Smooth muscle cell (in vitro differentiated cells): Measurements from ENCODE around the gene INCA1. TPM values are rescaled to one million over a fixed set of nuclear protein-coding genes. Genes with fewer than 3 reads are reported as not detected.

ENCODE experiments used
- DNase-seq: peaks from one replicate; lab custom pipeline; 2025; ENCODE audit not compliant: unreplicated experiment; lab: John Stamatoyannopoulos, UW
- H2AFZ ChIP-seq: fragments of 200-600 bp; sonication (generic); 2 replicates; pipeline ENCODE4 v1.6.0; 2016; ENCODE audit warnings: antibody characterized with exemption, low read depth, mild to moderate bottlenecking
- H3F3A ChIP-seq: fragments of 200-600 bp; sonication (generic); 2 replicates; pipeline ENCODE4 v1.6.0; 2017; ENCODE audit warnings: antibody characterized with exemption, low read depth
- H3K27ac ChIP-seq: fragments of 200-600 bp; sonication (generic); 2 replicates; pipeline ENCODE4 v1.5.1; 2016; ENCODE audit warnings: low read depth, mild to moderate bottlenecking
- H3K27me3 ChIP-seq: fragments of 200-600 bp; sonication (generic); 2 replicates; pipeline ENCODE4 v1.6.1; 2016; ENCODE audit warnings: low read depth, mild to moderate bottlenecking
- H3K36me3 ChIP-seq: fragments of 200-600 bp; sonication (generic); 2 replicates; pipeline ENCODE4 v1.5.1; 2016; ENCODE audit warnings: low read depth
- H3K4me1 ChIP-seq: fragments of 200-600 bp; sonication (generic); 2 replicates; pipeline ENCODE4 v1.5.1; 2016; ENCODE audit warnings: low read depth
- H3K4me2 ChIP-seq: fragments of 200-600 bp; sonication (generic); 2 replicates; pipeline ENCODE4 v1.6.0; 2016; ENCODE audit warnings: mild to moderate bottlenecking
- H3K4me3 ChIP-seq: fragments of 200-600 bp; sonication (generic); 2 replicates; pipeline ENCODE4 v1.5.1; 2016; ENCODE audit warnings: mild to moderate bottlenecking
- H3K79me2 ChIP-seq: fragments of 200-600 bp; sonication (generic); 2 replicates; pipeline ENCODE4 v1.6.0; 2016; ENCODE audit warnings: low read depth, mild to moderate bottlenecking
- H3K9ac ChIP-seq: fragments of 200-600 bp; sonication (generic); 2 replicates; pipeline ENCODE4 v1.6.0; 2016; ENCODE audit warnings: low read depth
- H3K9me3 ChIP-seq: fragments of 200-600 bp; sonication (generic); replicated peaks from 2 replicates; pipeline ENCODE4 v1.5.1; 2016; ENCODE audit warnings: low read depth
- H4K20me1 ChIP-seq: fragments of 200-600 bp; sonication (generic); 2 replicates; pipeline ENCODE4 v1.6.0; 2016; ENCODE audit warnings: low read depth
- CTCF ChIP-seq: fragments of 200-600 bp; sonication (generic); IDR thresholded peaks from 2 replicates; pipeline ENCODE4 v1.5.1; 2017; ENCODE audit warnings: borderline replicate concordance, mild to moderate bottlenecking, antibody characterized with exemption; ENCODE audit not compliant: insufficient read depth, poor library complexity, severe bottlenecking
- WGBS: methylation state at CpG from one replicate; pipeline ENCODE4 v1.1.7; 2016; ENCODE audit warnings: low lambda C conversion rate; 5-methylcytosine and 5-hydroxymethylcytosine counted together
- polyA plus RNA-seq: library from polyadenylated mRNA; unstranded; fragments of >200 nt; fragmentation: Nextera tagmentation; extraction: Ambion mirVana; gene quantifications from 2 replicates; pipeline ENCODE4 v1.2.1, GENCODE V29; 2016
- total RNA-seq: library from RNA; depleted of rRNA; stranded (reverse); fragments of >200 nt; gene quantifications from 2 replicates; pipeline ENCODE4 v1.2.3, GENCODE V29; 2014

The INCA1 gene
- total and polyA plus RNA-seq, 2 experiments from 2014 or later, result 1.4 TPM; not detected in 1

DNA sequence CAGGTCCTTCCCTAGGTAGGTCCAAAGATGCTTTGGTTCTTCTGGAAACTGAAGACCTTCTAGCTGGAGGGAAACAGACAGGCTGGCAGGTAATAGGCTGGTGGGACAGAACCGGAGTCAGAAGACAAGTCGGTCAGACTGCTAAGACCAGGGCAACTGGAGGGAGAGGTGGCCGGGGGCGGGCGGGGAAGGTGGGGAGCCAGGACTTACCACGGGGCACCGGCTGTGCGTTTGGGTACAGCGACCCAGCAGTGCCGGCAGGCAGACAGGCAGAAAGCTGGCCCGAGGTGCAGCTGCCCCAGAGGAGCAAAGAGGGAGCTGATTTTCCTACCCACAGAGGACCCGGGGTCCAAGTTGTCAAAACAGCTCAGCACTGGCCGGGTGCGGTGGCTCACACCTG is 37.3 kb upstream of the INCA1 start:
- Histone ChIP-seq H3K27me3 (peaks cover 21% of the 10 kb centered on the region), H4K20me1 (no peaks in the 10 kb centered on the region), H3K4me2 (no peak overlapping the region), H3K36me3 (no peaks in the 10 kb centered on the region), H2AFZ (no peak overlapping the region), H3K27ac (no peak overlapping the region), H3F3A (no peaks in the 10 kb centered on the region), H3K9ac (no peak overlapping the region), H3K4me3 (no peak overlapping the region), H3K4me1 (no peaks in the 10 kb centered on the region), H3K79me2 (no peaks in the 10 kb centered on the region), H3K9me3 (no peaks in the 10 kb centered on the region)
- 92% methylated on average over 14 of the region's 14 CpGs for WGBS
- no peak for TF ChIP-seq CTCF
- no peak for DNase-seq

GRCh38 chr17:5034063-5034462 is 36.7 kb upstream of the INCA1 start:
- H3K4me2 ChIP-seq, result no peak overlapping the region
- H3K4me1 ChIP-seq, result no peaks in the 10 kb centered on the region
- no peak overlapping the region for H3K4me3 ChIP-seq
- TF ChIP-seq CTCF, result no peak
- DNase-seq, result no peak
- no peaks in the 10 kb centered on the region for H3K79me2 ChIP-seq
- no peaks in the 10 kb centered on the region for H3K36me3 ChIP-seq
- no peak overlapping the region for H2AFZ ChIP-seq
- no peaks in the 10 kb centered on the region for H3K9me3 ChIP-seq
- H3K27ac ChIP-seq, result no peak overlapping the region
- H3K9ac ChIP-seq, result no peak overlapping the region
- H3K27me3 ChIP-seq, result peaks cover 21% of the 10 kb centered on the region
- no peaks in the 10 kb centered on the region for H3F3A ChIP-seq
- no peaks in the 10 kb centered on the region for H4K20me1 ChIP-seq
- WGBS, result 94% methylated on average over 5 of the region's 5 CpGs

DNA sequence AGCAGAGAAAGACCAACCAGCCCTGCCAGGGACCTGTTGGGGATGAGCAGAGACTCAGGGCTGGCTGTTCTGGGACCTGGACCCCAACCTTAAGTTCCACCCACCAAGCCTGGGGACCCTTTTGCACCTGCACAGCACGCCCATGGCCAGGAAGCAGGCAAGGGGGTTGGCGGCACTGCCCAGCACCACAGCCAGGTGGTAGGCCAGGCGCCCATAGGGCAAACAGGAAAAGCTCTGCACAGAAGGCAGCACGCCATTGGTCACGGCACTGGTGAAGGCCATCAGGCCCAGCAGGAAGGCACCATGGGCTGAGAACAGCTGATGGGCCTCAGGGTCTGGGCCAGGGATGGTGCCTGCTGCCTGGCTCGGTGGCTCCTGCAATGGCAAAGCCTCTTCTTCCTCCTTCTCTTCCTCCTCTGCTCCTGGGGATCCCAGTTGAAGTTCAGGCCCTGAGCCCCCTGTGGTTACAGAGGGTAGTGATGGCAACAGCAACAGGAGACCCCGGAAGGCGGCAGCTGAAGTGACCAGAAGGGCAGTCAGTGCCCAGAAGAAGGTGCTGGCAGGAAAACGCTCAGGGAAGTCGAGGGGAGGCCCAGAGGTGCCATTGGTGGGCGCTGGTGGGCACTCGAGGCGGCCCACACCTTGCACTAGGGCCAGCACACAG is 36.2 kb upstream of the INCA1 start:
- no peaks in the 10 kb centered on the region for H3K79me2 ChIP-seq
- no peaks in the 10 kb centered on the region for H3K36me3 ChIP-seq
- no peak overlapping the region for H2AFZ ChIP-seq
- H3K4me1 ChIP-seq, result no peaks in the 10 kb centered on the region
- no peaks in the 10 kb centered on the region for H3K9me3 ChIP-seq
- no peaks in the 10 kb centered on the region for H4K20me1 ChIP-seq
- no peak overlapping the region for H3K9ac ChIP-seq
- H3K4me3 ChIP-seq, result no peak overlapping the region
- no peak for DNase-seq
- no peak for TF ChIP-seq CTCF
- H3K27me3 ChIP-seq, result peaks cover 21% of the 10 kb centered on the region
- WGBS, result 91% methylated on average over 13 of the region's 13 CpGs
- no peaks in the 10 kb centered on the region for H3F3A ChIP-seq
- H3K4me2 ChIP-seq, result no peak overlapping the region
- no peak overlapping the region for H3K27ac ChIP-seq

- H3K4me1 ChIP-seq, result no peaks in the 10 kb centered on the region
- no peak overlapping the region for H3K27ac ChIP-seq
- no peaks in the 10 kb centered on the region for H3K36me3 ChIP-seq
- H3K27me3 ChIP-seq, result peaks cover 21% of the 10 kb centered on the region
- H3K9me3 ChIP-seq, result no peaks in the 10 kb centered on the region
- H3K4me2 ChIP-seq, result no peak overlapping the region
- no peak overlapping the region for H3K4me3 ChIP-seq
- 95% methylated on average over 6 of the region's 6 CpGs for WGBS
- no peak for TF ChIP-seq CTCF
- no peak overlapping the region for H3K9ac ChIP-seq
- H3K79me2 ChIP-seq, result no peaks in the 10 kb centered on the region
- no peak for DNase-seq
- no peak overlapping the region for H2AFZ ChIP-seq
- no peaks in the 10 kb centered on the region for H4K20me1 ChIP-seq
- no peaks in the 10 kb centered on the region for H3F3A ChIP-seq
Measured at GRCh38 chr17:5032865-5033264, 35.5 kb upstream of the INCA1 start.
